ENCODE data around the gene CGNL1. TPM values are rescaled to one million over a fixed set of nuclear protein-coding genes. Genes with fewer than 3 reads are reported as not detected.

CGNL1 gene
- total RNA-seq (ENCODE audit: unreplicated experiment), result 5.4 TPM
- long read RNA-seq, partial matches to known transcripts, result 1 of 1 reads
- long read RNA-seq, other reads (novel, unspliced or antisense), result 0 of 1 reads

- H3K9me3 Mint-ChIP-seq (ENCODE audit: unreplicated experiment), result peaks cover 8% of the 10 kb centered on the region
- peaks cover 9% of the 10 kb centered on the region for H3K27me3 Mint-ChIP-seq (ENCODE audit: unreplicated experiment)
- no peaks in the 10 kb centered on the region for H3K36me3 Mint-ChIP-seq (ENCODE audit: unreplicated experiment)
- H3K27ac Mint-ChIP-seq (ENCODE audit: unreplicated experiment), result peak within 1 kb of the TSS; percentile 29
- peak within 1 kb of the TSS; percentile 91 for H3K4me3 Mint-ChIP-seq (ENCODE audit: unreplicated experiment)
- TF ChIP-seq CTCF (IDR thresholded peaks at IDR 0.05; ENCODE audit: partially characterized antibody, unreplicated experiment), result no peak
- peak; percentile 73 for DNase-seq
- no peaks in the 10 kb centered on the region for H3K4me1 Mint-ChIP-seq (ENCODE audit: low read depth, unreplicated experiment)
These were observed at the start of gene CGNL1 for GRCh38 chr15:57375827-57376695. Gene CGNL1 (plus strand): TSS chr15:57376505. CDS start chr15:57438000, 61,495 bp downstream.

- Mint-ChIP-seq H3K4me3 (ENCODE audit: unreplicated experiment) (no peak overlapping the region), H3K27ac (ENCODE audit: unreplicated experiment) (no peak overlapping the region), H3K4me1 (ENCODE audit: low read depth, unreplicated experiment) (peaks cover 10% of the 10 kb centered on the region), H3K27me3 (ENCODE audit: unreplicated experiment) (no peaks in the 10 kb centered on the region), H3K36me3 (ENCODE audit: unreplicated experiment) (no peaks in the 10 kb centered on the region), H3K9me3 (ENCODE audit: unreplicated experiment) (peaks cover 3% of the 10 kb centered on the region)
- DNase-seq, result no peak
- no peak for TF ChIP-seq CTCF (IDR thresholded peaks at IDR 0.05; ENCODE audit: partially characterized antibody, unreplicated experiment)
These were observed 48.3 kb upstream of the CGNL1 start for GRCh38 chr15:57327985-57328471.

GRCh38 chr15:57328479-57328878 is 47.8 kb upstream of the CGNL1 start:
- no peak overlapping the region for H3K4me3 Mint-ChIP-seq (ENCODE audit: unreplicated experiment)
- no peaks in the 10 kb centered on the region for H3K36me3 Mint-ChIP-seq (ENCODE audit: unreplicated experiment)
- no peak for DNase-seq
- no peaks in the 10 kb centered on the region for H3K27me3 Mint-ChIP-seq (ENCODE audit: unreplicated experiment)
- peaks cover 3% of the 10 kb centered on the region for H3K9me3 Mint-ChIP-seq (ENCODE audit: unreplicated experiment)
- no peak overlapping the region for H3K27ac Mint-ChIP-seq (ENCODE audit: unreplicated experiment)
- no peak for TF ChIP-seq CTCF (IDR thresholded peaks at IDR 0.05; ENCODE audit: partially characterized antibody, unreplicated experiment)
- H3K4me1 Mint-ChIP-seq (ENCODE audit: low read depth, unreplicated experiment), result peaks cover 10% of the 10 kb centered on the region

GRCh38 chr15:57328897-57329296 is 47.4 kb upstream of the CGNL1 start:
- Mint-ChIP-seq H3K9me3 (ENCODE audit: unreplicated experiment) (peaks cover 3% of the 10 kb centered on the region), H3K27ac (ENCODE audit: unreplicated experiment) (no peak overlapping the region), H3K4me3 (ENCODE audit: unreplicated experiment) (no peak overlapping the region), H3K27me3 (ENCODE audit: unreplicated experiment) (no peaks in the 10 kb centered on the region), H3K36me3 (ENCODE audit: unreplicated experiment) (no peaks in the 10 kb centered on the region), H3K4me1 (ENCODE audit: low read depth, unreplicated experiment) (peaks cover 11% of the 10 kb centered on the region)
- no peak for TF ChIP-seq CTCF (IDR thresholded peaks at IDR 0.05; ENCODE audit: partially characterized antibody, unreplicated experiment)
- DNase-seq, result no peak

Measured in glutamatergic neuron (in vitro differentiated cells).